ENCODE data around the gene RAPGEF1. TPM values are rescaled to one million over a fixed set of nuclear protein-coding genes. Genes with fewer than 3 reads are reported as not detected.

The RAPGEF1 gene
- total and polyA plus RNA-seq, 2 of the 13 experiments (the other 11 are each of a cell fraction or from before 2014, with no cell fraction given) = 21.2 to 38.9 TPM

- Histone ChIP-seq H3K9me3 (ENCODE audit: low read length) (no peaks in the 10 kb centered on the region), H3K27ac (ENCODE audit: extremely low read length, insufficient read depth, low read length) (no peak overlapping the region), H3K9ac (ENCODE audit: insufficient read depth, low read depth, low read length) (no peak overlapping the region), H3K4me1 (ENCODE audit: insufficient read depth, low read length) (peaks cover 28% of the 10 kb centered on the region), H3K27me3 (ENCODE audit: control insufficient read depth in 1 of 2, insufficient read depth in 2 of 2, low read length in 2 of 2) (no peaks in the 10 kb centered on the region), H3K79me2 (ENCODE audit: insufficient read depth, low read length) (peaks cover 60% of the 10 kb centered on the region), H2AFZ (ENCODE audit: low read length) (no peak overlapping the region), H4K20me1 (ENCODE audit: insufficient read depth, low read length) (no peaks in the 10 kb centered on the region), H3K36me3 (replicated peaks in 1 of 2; ENCODE audit: control insufficient read depth in 1 of 2, insufficient read depth in 2 of 2, low read length in 2 of 2) (peaks cover 0 to 4% of the 10 kb centered on the region in 2 experiments; a peak in 3 of 5 replicates), H3K4me3 (replicated peaks in 1 of 3; ENCODE audit: insufficient read depth in 1 of 3, low read depth in 2 of 3, low read length in 3 of 3) (no peak overlapping the region), H3K4me2 (ENCODE audit: low read depth, low read length) (no peak overlapping the region)
- TF ChIP-seq ZNF781 (CRISPR knock-in tag; IDR thresholded peaks at IDR 0.05; ENCODE audit: borderline replicate concordance, not compliant biosample characterization) (no peak), ZNF652 (CRISPR knock-in tag; IDR thresholded peaks at IDR 0.05; ENCODE audit: borderline replicate concordance, low read depth) (no peak), NFIB (CRISPR knock-in tag; IDR thresholded peaks at IDR 0.05; ENCODE audit: borderline replicate concordance) (no peak), ZNF83 (CRISPR knock-in tag; IDR thresholded peaks at IDR 0.05; ENCODE audit: borderline replicate concordance) (no peak), TBX3 (IDR thresholded peaks at IDR 0.05; ENCODE audit: borderline replicate concordance) (no peak), ZNF775 (CRISPR knock-in tag; IDR thresholded peaks at IDR 0.05; ENCODE audit: borderline replicate concordance) (no peak), ARID2 (CRISPR knock-in tag; IDR thresholded peaks at IDR 0.05; ENCODE audit: borderline replicate concordance) (no peak), ZFP36L1 (CRISPR knock-in tag; IDR thresholded peaks at IDR 0.05) (no peak), FOXA1 (IDR thresholded peaks at IDR 0.05) (no peak), FOXA1 (CRISPR knock-in tag; IDR thresholded peaks at IDR 0.05) (no peak), ZNF468 (CRISPR knock-in tag; IDR thresholded peaks at IDR 0.05) (no peak), MXD4 (CRISPR knock-in tag; IDR thresholded peaks at IDR 0.05) (no peak), BHLHE40 (IDR thresholded peaks at IDR 0.05; ENCODE audit: low read length) (no peak)
- POLR2A ChIA-PET = interaction anchor here (1.2 kb wide), 1 partner anchor 12 kb away, joined by 3 read pairs; no protein-coding TSS in a partner anchor
- in situ Hi-C loops (cut with HindIII; ENCODE audit: extremely low pct_ligation_motif_present, low pct_unique_long_range_greater_than_20kb) (no loop called here), intact Hi-C loops (cut with micrococcal nuclease; ENCODE audit: unreplicated experiment) (no loop called here)
- no TSS peak for BruUV-seq (replicated peaks)
- DNase-seq (ENCODE audit: low spot score) (no peak), FAIRE-seq (no peak), ATAC-seq (no peak)
- CTCF ChIA-PET (ENCODE audit: low intra/inter-chr PET ratio, low total read pairs) = no interaction called here
- WGBS (ENCODE audit: low lambda C conversion rate) = 98% methylated on average over 6 of the region's 6 CpGs
These were observed 19.5 kb downstream of the RAPGEF1 start for GRCh38 chr9:131720330-131720729.
